ENCODE results near the gene SSTR4.

GRCh38 chr20:23049201-23050075 is 14.3 kb downstream of the SSTR4 start, which contains the start of gene THBD:
- TF ChIP-seq CTCF (conservative IDR thresholded peaks at IDR 0.05) (no peak), EZH2 (IDR thresholded peaks at IDR 0.05; ENCODE audit: low read depth) (no peak)

Measured in PC-9 (cell line).